Measurements from ENCODE around the gene PCDHGB2.
"Not testable (repeated sequence)": the region's sequence is repeated elsewhere in the genome, so short reads cannot be mapped to it uniquely, and the experiment has no call there.

The PCDHGB2 gene

GRCh38 chr5:141351591-141351990 lies 8.2 kb upstream of the PCDHGB2 start:
- DNase-seq, result no peak

GRCh38 chr5:141354900-141355469 lies 4.8 kb upstream of the PCDHGB2 start, which contains the start of gene PCDHGA4:
Gene PCDHGA4, plus strand, starts transcription at chr5:141355021. Its CDS starts 87 bp downstream, at chr5:141355108.
- DNase-seq, result peak; percentile 15

GRCh38 chr5:141355641-141356040 lies 4.2 kb upstream of the PCDHGB2 start:
- no peak for DNase-seq

- DNase-seq, result no peak
Observed at GRCh38 chr5:141356133-141356532, 3.7 kb upstream of the PCDHGB2 start.

GRCh38 chr5:141356950-141357349 lies 2.8 kb upstream of the PCDHGB2 start:
- no peak for DNase-seq

GRCh38 chr5:141360685-141361084 lies 891 bp downstream of the PCDHGB2 start:
- no peak for DNase-seq

GRCh38 chr5:141362719-141363118 lies 2.9 kb downstream of the PCDHGB2 start:
- no peak for DNase-seq

- DNase-seq, result no peak
Observed at GRCh38 chr5:141363952-141364660, 4.3 kb downstream of the PCDHGB2 start, which contains the start of gene PCDHGA5. Gene PCDHGA5, plus strand, starts transcription at chr5:141364162. Its CDS starts 169 bp downstream, at chr5:141364331.

- DNase-seq, result no peak
Observed at GRCh38 chr5:141366016-141366896, 6.5 kb downstream of the PCDHGB2 start.

GRCh38 chr5:141369994-141370848 lies 10.4 kb downstream of the PCDHGB2 start, which contains the start of gene PCDHGB3:
Gene PCDHGB3, plus strand, starts transcription at chr5:141370242. Its CDS starts 153 bp downstream, at chr5:141370395.
- DNase-seq, result peak; percentile 52

- no peak for DNase-seq
Observed at GRCh38 chr5:141371572-141372475, 12.0 kb downstream of the PCDHGB2 start.

GRCh38 chr5:141373673-141374317 lies 14.0 kb downstream of the PCDHGB2 start, which contains the start of gene PCDHGA6:
Gene PCDHGA6, plus strand, starts transcription at chr5:141373891. Its CDS starts 193 bp downstream, at chr5:141374084.
- DNase-seq, result peak; percentile 13

- DNase-seq, result no peak
Observed at GRCh38 chr5:141374627-141375026, 14.8 kb downstream of the PCDHGB2 start.

- DNase-seq, result not testable (repeated sequence)
Observed at GRCh38 chr5:141375444-141376155, 15.8 kb downstream of the PCDHGB2 start.

- peak; percentile 10 for DNase-seq
Observed at GRCh38 chr5:141382469-141383294, 22.9 kb downstream of the PCDHGB2 start, which contains the start of gene PCDHGA7. Gene PCDHGA7, plus strand, starts transcription at chr5:141382742. Its CDS starts 158 bp downstream, at chr5:141382900.

- DNase-seq, result no peak
Observed at GRCh38 chr5:141383345-141383744, 23.6 kb downstream of the PCDHGB2 start.

- no peak for DNase-seq
Observed at GRCh38 chr5:141384471-141385267, 24.9 kb downstream of the PCDHGB2 start.
